ENCODE data around the gene NAALADL2. TPM values are rescaled to one million over a fixed set of nuclear protein-coding genes. Genes with fewer than 3 reads are reported as not detected.
A peak's percentile ranks its signal among the peaks of the same experiment; 100 is the strongest.

The NAALADL2 gene
- total RNA-seq, 1 experiment from 2014 or later: 5.1 TPM

DNA sequence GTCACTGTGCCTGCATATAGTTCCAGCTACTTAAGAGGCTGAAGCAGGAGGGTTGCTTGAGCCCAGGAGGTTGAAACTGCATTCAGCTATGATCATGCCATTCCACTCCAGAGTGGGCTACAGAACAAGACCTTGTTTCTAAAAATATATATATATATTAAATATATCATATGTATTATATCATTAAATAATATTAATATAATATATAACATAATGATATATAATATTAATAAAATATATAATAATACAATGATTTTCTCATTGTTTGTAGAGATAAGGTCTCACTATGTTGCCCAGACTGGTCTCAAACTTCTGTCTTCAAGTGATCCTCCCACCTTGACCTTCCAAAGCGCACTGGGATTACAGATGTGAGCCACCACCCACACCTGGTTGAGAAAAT is 101.8 kb downstream of the NAALADL2 start:
- no peak for DNase-seq (ENCODE audit: low read depth)

DNA sequence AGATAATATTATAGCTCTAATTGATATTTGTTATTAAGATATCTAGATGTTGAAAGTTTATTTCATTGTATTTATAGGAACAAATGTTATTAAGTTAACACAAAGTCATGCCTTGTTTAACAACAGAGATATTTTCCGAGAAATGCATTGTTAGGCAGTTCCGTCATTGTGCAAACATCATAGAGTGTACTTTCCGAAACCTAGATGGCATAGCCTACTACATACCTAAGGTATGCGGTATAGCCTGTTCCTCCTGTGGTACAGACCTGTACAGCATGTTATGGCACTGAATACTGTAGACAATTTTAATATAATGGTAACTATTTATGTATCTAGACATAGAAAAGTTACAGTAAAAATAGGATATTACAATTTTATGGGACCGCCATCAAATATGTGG is 114.3 kb downstream of the NAALADL2 start:
- DNase-seq (ENCODE audit: low read depth): no peak

DNA sequence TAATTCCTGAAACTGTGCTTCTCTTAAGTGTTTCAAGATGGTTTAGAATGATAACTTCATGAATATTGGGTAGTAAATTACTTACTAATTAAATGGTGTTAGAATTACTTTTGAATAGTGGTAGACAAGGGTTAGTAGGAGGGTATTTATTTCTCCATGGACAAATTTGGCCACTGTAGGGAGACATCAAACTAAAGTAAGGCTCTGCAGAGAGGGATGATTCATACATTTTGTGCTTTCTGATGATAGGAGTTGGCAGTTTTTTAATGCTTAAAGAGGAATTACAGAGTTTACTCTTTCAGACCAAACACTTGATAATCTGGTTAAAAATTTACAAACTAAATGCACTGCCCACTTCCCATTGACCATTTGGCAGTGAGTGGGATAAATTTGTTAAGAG is 127.6 kb downstream of the NAALADL2 start:
- peak; percentile 61 for DNase-seq (ENCODE audit: low read depth)

DNA sequence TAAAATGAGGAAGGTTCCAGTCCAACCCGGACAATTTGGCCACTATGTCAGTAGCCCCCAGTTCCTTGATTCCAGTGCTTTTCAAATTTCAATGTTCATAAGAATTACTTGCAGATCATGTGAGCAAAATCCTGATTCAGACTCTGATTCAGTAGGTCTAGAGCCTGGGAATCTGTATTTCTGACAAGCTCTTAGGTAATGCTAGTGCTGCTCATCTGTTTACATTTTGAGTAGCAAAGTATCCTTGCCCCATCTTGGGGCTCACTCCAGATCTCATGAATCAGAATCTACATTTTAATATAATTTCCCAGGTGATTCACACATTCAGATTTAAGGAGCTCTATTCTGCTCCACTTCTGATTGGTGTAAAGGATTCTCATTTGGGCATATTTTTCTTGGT is 142.0 kb downstream of the NAALADL2 start:
- DNase-seq (ENCODE audit: low read depth): peak; percentile 46

DNA sequence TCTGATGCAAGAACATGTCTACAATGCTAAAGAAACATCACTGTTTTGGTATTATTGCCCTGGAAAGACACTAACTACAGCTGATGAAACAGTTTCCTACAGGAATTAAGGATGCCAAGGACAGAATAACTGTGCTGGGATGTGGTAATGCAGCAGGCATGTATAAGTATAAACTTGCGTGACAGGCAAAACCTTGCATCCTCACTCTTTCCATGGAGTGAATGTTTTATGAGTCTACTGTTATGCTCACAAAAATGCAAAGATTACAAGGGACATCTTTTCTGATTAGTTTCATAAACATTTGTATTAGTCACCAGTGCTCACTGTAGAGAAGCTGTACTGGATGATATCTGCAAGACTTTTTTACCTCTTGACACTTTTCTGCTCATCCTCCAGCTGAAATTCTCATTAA is 143.6 kb downstream of the NAALADL2 start:
- peak; percentile 98 for DNase-seq (ENCODE audit: low read depth)

DNA sequence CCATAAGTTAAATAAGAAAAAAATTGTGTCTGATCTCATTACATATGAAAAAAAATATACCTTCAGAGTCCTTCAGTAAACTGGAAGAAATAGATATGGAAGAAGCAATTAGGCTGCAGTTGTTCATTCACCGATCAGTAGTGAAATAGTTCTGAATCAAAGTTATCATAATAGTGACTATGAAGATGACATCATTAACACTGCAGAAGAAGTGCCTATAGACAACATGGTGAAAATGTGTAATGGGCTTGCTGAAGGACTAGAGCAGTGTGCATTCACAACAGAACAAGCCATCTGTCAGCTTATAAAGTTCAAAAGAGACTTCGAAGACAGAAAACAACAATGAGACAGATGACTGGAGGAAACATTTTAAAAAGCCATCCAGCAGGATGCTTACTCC is 144.5 kb downstream of the NAALADL2 start:
- DNase-seq (ENCODE audit: low read depth): no peak

DNA sequence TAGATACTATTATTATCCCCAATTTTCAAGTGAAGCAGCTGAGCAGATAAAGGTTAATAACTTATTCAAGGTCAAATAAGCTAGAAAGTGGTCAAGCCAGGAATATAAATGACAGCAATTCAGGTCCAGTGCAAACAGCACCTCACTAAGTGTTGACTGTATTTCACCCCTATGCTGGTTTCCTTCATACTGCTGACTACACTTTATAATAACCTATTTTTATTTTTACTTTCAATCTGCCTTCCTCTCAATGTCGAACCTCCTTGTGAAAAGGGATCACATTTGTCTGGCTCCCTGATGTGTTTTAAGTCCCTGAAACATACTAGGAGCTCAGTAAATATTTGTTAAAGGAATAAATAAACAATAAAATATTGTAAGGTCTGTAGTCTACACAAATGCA is 146.1 kb downstream of the NAALADL2 start:
- DNase-seq (ENCODE audit: low read depth): no peak

DNA sequence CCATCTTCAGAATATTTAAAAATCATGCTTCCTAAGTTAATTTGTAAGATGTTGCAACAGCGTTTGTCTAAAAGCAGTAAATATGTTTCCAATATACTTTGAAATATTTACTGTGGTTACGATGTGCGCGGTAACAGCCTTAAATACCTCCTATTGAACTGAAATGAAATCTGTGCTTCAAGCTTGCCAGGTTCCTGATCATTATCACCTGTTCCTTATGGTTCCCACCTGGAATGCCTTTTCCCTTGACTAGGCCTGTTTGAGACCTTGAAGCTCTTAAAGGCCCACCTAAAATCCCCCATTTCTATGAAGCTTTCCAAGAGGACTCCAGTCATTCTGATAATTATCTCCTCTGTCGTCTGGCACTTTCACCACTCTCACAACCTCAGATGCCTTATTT is 146.7 kb downstream of the NAALADL2 start:
- DNase-seq (ENCODE audit: low read depth): no peak

DNA sequence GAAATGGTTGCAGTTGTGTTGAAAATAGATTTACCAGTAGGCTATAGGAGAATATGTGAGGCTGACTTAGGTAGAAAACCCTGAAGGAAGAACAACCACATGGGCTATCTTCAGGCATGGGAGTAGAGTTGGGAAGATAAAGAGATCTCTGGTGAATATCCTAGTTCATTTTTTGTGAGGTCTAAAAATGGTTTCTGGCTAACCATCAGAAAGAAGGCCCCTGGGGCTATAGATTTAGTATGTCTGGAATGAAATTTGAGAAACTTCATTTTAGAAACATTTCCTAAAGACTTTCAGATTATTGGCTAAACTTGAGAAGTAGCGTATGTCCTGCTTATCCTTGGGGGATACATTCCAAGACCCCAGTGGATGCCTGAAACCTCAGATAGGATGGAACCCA is 148.2 kb downstream of the NAALADL2 start:
- peak; percentile 58 for DNase-seq (ENCODE audit: low read depth)

DNA sequence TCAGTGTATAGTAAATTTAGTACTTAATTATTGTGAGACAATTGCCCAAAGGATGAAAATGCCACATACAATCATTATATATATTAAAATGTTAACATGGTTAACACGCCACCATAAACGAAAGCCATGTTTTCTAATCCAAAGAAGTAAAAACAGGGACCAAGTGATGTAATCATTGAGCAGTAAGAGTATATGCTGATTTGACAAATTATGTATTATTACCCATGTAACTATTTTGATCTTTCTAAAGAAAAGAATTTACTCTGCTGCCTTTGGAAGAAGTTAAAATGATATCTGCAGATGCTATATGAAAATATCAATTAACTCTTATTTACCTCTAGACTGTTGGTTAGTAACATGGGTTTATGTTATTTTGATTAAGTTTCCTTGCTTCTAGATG is 150.2 kb downstream of the NAALADL2 start:
- DNase-seq (ENCODE audit: low read depth): no peak

DNA sequence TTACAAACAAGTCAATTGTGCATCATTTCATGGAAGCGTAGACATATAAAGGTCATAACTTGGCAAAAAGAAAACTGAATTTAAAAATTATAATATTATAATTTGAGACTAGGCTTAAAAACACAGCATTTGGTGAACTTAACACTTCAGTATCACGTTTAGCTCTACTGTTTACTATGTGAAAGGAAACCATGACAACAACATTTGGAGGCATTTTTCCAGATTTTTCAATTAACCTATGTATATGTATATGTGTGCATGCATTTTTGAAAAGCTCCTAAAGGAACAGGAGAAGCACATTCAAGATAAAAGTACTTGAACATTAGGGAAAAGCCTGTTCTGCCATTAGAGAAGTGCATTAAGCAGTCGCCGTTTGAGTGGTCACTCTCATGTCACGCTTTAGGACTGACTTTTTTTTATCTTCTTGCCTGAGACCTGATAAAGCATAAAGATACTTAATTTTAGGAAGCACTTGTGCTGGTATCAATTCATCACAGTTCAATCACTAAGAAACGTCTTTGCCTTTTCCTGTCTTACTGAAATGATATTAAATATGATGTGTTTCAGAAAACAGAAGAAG is 156.0 kb downstream of the NAALADL2 start:
- DNase-seq (ENCODE audit: low read depth): no peak

DNA sequence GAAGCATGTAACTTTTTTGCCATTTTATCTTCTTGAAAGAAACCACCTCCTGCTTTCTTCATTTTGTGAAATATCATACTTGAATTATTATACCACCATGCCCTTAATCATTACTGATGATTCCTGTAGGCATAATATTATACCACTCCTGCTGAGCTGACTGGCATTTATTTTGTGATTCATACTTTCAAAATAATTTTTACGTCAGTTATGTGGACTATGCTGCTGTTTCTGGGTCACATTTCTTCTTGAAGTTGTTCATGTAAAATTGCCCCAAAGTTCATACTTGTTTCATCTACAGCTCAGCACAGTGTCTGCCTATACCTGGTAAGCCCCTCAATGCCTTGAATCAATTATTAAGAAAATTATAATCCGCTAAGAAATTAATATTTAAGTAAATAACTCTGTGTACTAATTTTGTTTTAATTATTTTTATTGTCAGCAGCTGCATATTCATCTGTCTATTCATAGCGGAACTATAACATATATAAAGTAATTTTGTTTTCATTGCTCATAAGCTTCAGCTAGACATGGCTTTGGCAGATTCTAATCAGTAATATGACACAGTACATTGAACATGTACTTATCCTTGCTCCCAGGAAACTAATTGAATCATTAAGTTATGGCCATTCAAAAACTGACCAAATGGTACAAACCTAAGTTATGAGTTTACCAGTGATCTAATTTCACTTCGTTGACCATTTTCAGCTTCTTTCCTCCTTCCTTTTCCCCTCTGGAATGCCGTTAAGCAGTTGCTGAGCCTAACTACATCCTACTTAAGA is 160.0 kb downstream of the NAALADL2 start:
- DNase-seq (ENCODE audit: low read depth): no peak

DNA sequence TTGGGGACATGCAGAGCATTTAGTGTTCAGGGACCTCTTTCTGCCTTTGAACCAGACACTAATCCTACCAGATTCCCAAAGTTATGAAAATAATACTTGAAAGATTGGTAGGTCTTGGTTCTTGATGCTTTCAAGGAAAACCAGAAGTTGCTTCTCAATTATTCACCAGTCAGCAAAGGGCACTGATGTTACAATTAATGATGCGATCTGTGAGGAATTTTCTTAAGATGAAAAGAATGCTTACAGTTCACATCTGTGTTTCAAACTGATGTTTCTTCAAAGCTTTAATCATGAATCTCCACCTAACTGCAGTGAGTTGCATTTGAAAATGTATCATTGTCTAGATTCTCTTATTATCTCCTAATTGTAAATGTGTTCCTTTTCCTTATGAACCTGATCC is 161.0 kb downstream of the NAALADL2 start:
- peak; percentile 11 for DNase-seq (ENCODE audit: low read depth)

DNA sequence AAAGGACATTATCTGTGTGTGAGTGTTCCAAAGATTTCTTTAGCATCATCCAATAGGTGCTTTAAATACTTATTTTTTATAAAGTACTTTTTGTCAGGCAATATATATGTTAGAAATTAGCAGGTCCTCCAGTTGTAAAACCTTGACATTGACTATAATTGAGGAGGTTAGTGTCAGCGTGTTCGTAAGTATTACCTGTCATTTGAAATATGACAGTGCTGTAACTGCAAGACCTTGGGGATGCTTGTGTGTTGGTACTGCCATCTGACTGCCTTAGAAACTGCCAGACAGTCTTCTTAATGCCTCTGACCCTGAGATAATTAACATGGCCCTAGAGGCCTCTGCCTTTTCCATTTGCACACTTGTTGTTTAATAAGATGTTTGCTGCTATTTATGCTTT is 170.7 kb downstream of the NAALADL2 start:
- no peak for DNase-seq (ENCODE audit: low read depth)

DNA sequence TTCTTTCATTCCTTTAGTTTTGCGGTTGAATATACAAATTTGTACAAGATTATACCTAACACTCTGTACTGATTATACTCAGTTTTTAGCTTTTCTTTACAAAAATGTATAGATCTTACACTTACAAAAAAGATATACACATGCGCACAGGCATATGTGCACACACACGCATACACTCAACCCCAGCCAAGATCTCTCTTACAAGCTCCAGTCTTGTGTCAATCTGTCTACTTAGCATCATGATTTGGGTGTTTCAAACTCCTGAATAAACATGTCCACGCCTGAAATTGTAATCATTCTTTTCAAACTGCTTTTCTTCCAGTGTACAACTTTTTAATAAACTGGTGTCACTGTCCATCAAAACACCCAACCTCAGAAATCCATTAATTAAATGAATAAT is 180.7 kb downstream of the NAALADL2 start:
- no peak for DNase-seq (ENCODE audit: low read depth)

DNA sequence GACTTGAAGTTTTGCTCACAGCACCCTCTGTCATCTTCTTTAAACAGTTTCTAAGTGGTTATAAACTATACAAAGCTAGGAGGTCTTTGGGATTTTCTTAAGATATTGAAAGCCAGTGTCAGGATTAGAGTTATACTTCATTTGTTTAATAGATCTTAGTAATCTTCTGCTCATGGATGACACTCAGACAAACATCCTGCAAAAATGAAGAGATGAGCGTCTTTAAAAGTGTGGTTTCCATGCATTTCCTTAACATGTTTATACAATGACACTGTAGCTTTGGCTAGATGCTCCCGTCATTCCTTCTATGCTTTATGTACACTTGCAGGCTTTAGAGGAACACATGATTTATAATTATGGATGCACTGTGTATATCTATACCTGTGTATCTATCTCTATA is 182.2 kb downstream of the NAALADL2 start:
- no peak for DNase-seq (ENCODE audit: low read depth)

DNA sequence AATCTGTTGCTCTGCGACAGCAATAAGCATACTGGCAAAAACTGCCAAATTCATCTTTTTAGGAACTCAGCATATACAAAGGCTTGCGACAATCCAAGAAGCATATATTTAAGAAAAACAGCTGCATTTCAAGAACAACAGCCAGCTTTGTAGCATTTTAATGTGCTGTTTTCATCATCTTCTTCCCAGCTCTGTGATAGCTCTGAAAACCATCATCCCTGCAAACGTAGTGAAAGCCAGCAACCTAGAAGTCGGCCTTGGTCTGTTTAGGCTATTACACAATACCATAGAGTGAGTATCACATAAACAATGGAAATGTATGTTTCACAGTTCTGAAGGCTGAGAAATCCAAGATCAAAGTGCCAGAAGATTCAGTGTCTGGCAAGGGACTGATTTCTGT is 187.5 kb downstream of the NAALADL2 start:
- no peak for DNase-seq (ENCODE audit: low read depth)

DNA sequence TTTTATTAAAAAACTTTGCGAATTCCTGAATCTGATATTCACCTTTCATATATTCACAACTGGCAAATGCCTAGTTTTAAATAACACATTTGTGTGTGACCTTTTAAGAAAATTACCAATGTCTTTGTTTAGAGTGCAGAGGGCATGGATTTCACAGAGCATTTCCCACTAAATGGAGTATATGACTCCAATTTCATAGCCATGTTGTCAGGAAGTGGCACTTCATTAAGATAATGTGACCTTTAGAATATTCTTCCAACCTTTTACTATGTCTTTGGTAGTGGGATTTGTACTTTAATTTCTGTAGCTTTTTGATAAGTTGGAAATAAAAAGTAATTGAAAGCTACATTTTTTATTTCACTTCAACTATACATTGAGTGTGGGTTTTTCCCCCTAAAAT is 188.7 kb downstream of the NAALADL2 start:
- no peak for DNase-seq (ENCODE audit: low read depth)

DNA sequence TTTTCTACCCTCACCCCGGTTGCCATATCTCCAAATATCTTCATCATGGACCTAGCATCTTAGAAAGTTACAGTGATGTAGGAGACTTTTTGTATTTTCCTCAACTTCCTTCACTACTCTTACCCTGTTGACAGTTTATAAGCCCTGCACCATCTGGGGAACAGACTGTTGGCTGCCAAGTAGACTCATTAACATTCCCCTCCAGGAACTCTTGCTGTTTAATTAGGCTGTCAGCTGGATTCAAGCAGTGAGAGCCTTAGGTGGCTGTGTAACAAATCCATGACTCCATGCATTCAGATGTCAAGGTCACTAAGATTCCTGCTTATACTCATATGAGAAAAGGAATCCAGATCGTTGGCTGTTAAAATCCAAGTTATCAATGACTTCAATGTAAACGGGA is 198.3 kb downstream of the NAALADL2 start:
- no peak for DNase-seq (ENCODE audit: low read depth)

DNA sequence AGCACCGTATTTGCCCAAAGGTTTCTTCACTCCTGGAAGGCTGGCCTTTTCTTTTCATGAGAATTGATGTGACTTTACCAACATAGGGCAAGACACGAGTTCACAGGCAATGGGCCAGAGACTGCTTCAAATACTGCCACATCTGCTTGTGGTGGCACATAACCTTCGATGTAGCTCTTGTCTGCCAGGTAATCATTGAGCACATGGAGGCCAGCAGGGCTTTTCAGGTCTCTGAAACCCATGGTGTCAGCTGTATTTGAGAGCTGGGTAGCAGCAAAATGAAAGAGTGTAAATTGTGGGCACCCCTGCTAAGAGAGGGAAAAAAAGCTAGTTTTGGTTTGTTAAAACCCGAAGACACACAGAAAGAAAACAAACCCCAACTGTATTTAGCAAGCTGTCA is 200.7 kb downstream of the NAALADL2 start:
- DNase-seq (ENCODE audit: low read depth): no peak

DNA sequence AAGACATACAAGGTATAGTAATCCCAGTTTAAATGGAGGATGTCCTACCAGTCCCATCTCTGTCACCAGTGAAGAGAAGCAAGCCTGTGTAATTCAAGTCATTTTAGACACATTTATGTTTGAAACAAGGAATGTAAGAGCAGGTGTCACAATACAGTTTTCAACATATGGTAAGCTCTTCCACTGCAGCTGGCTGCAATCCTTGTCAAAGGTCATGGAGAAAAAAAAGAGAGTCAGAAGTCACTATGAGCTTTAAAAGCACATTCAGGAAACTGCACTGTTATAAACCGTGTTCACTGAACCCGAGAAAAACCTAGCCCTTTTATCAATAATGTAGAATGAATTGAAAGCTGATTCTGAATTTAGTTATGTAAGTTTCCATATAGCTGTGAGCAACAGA is 206.4 kb downstream of the NAALADL2 start:
- DNase-seq (ENCODE audit: low read depth): no peak

DNA sequence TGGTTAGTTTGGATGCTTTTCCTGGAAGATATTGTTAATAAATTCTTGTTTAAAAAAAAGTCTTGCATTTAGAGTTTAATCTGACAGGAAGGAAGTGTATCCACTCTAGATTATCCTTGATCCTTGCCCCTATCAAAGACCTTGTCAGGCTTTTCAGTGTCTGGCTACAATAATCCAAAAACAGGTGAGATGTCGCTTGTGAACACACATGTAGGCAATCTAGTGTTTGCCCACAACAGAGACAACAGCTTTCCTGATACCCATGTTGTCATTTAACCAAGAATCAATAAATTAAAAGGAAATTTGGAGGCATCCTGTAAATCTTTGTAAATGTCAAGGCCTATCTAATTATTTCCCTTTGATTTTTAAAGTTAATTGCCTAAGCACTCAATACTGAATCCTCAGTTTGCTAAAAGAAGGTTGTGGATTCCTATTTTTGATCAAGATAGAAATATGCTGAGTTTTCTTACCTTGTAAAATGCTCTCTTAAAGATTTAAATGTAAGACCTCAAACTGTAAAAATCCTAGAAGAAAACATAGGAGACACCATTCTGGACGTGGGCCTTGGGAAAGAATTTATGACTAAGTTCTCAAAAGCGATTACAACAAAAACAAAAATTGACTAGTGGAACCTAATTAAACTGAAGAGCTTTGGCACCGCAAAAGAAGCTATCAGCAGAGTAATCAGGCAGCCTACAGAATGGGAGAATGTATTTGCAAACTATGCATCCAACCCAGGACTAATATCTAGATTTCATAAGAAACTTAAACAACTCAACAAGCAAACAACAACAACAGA is 207.7 kb downstream of the NAALADL2 start:
- peak; percentile 72 for DNase-seq (ENCODE audit: low read depth)

DNA sequence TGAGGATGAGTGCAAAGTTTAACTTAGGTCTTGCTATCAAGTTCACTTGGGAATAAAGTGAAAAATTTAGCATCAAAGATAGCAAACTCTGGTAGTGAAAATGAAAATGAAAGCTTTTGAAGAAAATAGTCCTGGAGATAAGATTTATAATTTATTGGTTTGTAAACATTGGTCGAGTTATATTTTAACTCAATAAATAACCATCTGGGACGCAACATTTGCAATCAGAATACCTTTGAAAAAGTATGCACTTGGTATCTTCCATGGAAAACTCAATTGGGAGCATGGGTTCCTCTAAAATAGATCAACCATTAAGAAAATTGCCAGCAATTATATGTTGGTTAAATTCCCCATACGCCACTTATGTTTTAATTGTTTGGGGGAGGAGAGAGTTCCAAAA is 209.5 kb downstream of the NAALADL2 start:
- DNase-seq (ENCODE audit: low read depth): no peak
